Fibroblast of the aortic adventitia (primary cell): ENCODE data around the gene ZFP69. TPM values are rescaled to one million over a fixed set of nuclear protein-coding genes. Genes with fewer than 3 reads are reported as not detected.
A peak's percentile ranks its signal among the peaks of the same experiment; 100 is the strongest.

ENCODE experiments used
- DNase-seq: peaks from one replicate; pipeline ENCODE4 v3.0.0-alpha.2; 2010; ENCODE audit warnings: low read depth
- H3K4me3 ChIP-seq: 2 replicates; pipeline ENCODE4 v1.5.1; 2011; ENCODE audit warnings: low read depth, mild to moderate bottlenecking, control low read depth, low read length, moderate library complexity
- CTCF ChIP-seq: IDR thresholded peaks from 2 replicates; pipeline ENCODE4 v1.5.1; 2011; ENCODE audit warnings: mild to moderate bottlenecking, low read length, control low read depth, inconsistent platforms; ENCODE audit not compliant: insufficient read depth
- total RNA-seq: library from RNA; depleted of rRNA; stranded (reverse); fragments of >200 nt; gene quantifications from 2 replicates; pipeline ENCODE4 v1.2.3, GENCODE V29; 2012; ENCODE audit warnings: low replicate concordance

ZFP69 gene
- total RNA-seq, 1 donor, result 3.4 TPM

- peak overlapping the region; percentile 84 for H3K4me3 ChIP-seq
- peak; percentile 2 for DNase-seq
- TF ChIP-seq CTCF, result no peak
These were observed 30.9 kb downstream of the ZFP69 start for GRCh38 chr1:40507973-40508372.

- TF ChIP-seq CTCF, result no peak
- peak within 1 kb of the TSS; percentile 84 for H3K4me3 ChIP-seq
- DNase-seq, result peak; percentile 69
These were observed 31.6 kb downstream of the ZFP69 start, which contains the start of gene EXO5 for GRCh38 chr1:40508375-40509341. EXO5 (plus strand) TSS chr1:40508767; CDS start chr1:40514545, 5,778 bp downstream.

- DNase-seq, result peak; percentile 3
- H3K4me3 ChIP-seq, result no peak overlapping the region
- no peak for TF ChIP-seq CTCF
These were observed 42.4 kb downstream of the ZFP69 start for GRCh38 chr1:40519517-40519916.

- H3K4me3 ChIP-seq, result peak overlapping the region; percentile 95
- no peak for TF ChIP-seq CTCF
- no peak for DNase-seq
These were observed 53.8 kb downstream of the ZFP69 start for GRCh38 chr1:40530735-40531380.

- H3K4me3 ChIP-seq, result peak within 1 kb of the TSS; percentile 95
- no peak for TF ChIP-seq CTCF
- DNase-seq, result peak; percentile 92
These were observed 54.4 kb downstream of the ZFP69 start, which contains the start of gene ZNF684 for GRCh38 chr1:40531381-40532061. ZNF684 (plus strand) TSS chr1:40531637; CDS start chr1:40533167, 1,530 bp downstream.

- peak overlapping the region; percentile 95 for H3K4me3 ChIP-seq
- no peak for TF ChIP-seq CTCF
- DNase-seq, result no peak
These were observed 54.9 kb downstream of the ZFP69 start for GRCh38 chr1:40532062-40532389.
